ENCODE results near the gene SLC24A3. TPM values are rescaled to one million over a fixed set of nuclear protein-coding genes. Genes with fewer than 3 reads are reported as not detected.

SLC24A3 gene
- total and polyA plus RNA-seq, 2 of the 13 experiments (the other 11 are each of a cell fraction or from before 2014, with no cell fraction given), result not detected

GRCh38 chr20:19757487-19758132, 545.2 kb downstream of the SLC24A3 start (continued):
- TF ChIP-seq PLSCR1 (CRISPR knock-in tag; IDR thresholded peaks at IDR 0.05; ENCODE audit: borderline replicate concordance) (no peak), ZNF121 (CRISPR knock-in tag; IDR thresholded peaks at IDR 0.05) (no peak), ZNF709 (CRISPR knock-in tag; IDR thresholded peaks at IDR 0.05) (peak; percentile 78; the same call in 1 of the 2 replicates), MEIS2 (CRISPR knock-in tag; IDR thresholded peaks at IDR 0.05) (no peak; the same call in 1 of the 2 replicates), RBFOX2 (IDR thresholded peaks at IDR 0.05; ENCODE audit: low read depth, low read length) (peak; percentile 59), ZFY (CRISPR knock-in tag; IDR thresholded peaks at IDR 0.05) (peak; percentile 82), ZNF292 (CRISPR knock-in tag; IDR thresholded peaks at IDR 0.05; ENCODE audit: borderline replicate concordance, low read depth) (no peak), SIX1 (CRISPR knock-in tag; IDR thresholded peaks at IDR 0.05; ENCODE audit: borderline replicate concordance) (no peak), GMEB1 (CRISPR knock-in tag; IDR thresholded peaks at IDR 0.05; ENCODE audit: borderline replicate concordance) (0 out of 2 replicates have a peak, but pooled peaks have one; percentile 50), ZFP36L1 (CRISPR knock-in tag; IDR thresholded peaks at IDR 0.05) (peak; percentile 83; the same call in 1 of the 2 replicates), ZNF503 (CRISPR knock-in tag; IDR thresholded peaks at IDR 0.05) (peak; percentile 60; the same call in 1 of the 2 replicates), GZF1 (CRISPR knock-in tag; IDR thresholded peaks at IDR 0.05) (peak; percentile 83; the same call in 1 of the 2 replicates), NFYB (CRISPR knock-in tag; IDR thresholded peaks at IDR 0.05) (peak; percentile 30; the same call in 1 of the 2 replicates), TBL1XR1 (IDR thresholded peaks at IDR 0.05; ENCODE audit: borderline replicate concordance, low read length, partially characterized antibody) (no peak), ZNF678 (CRISPR knock-in tag; IDR thresholded peaks at IDR 0.05) (no peak), ZNF557 (CRISPR knock-in tag; IDR thresholded peaks at IDR 0.05) (no peak), KDM5A (IDR thresholded peaks at IDR 0.05; ENCODE audit: borderline replicate concordance, low read length) (no peak), ZSCAN29 (CRISPR knock-in tag; conservative IDR thresholded peaks at IDR 0.05) (0 out of 2 replicates have a peak, but pooled peaks have one; percentile 59), FOXK1 (CRISPR knock-in tag; IDR thresholded peaks at IDR 0.05; ENCODE audit: borderline replicate concordance, low read depth) (no peak), JUNB (CRISPR knock-in tag; IDR thresholded peaks at IDR 0.05; ENCODE audit: borderline replicate concordance) (no peak), ZNF337 (CRISPR knock-in tag; IDR thresholded peaks at IDR 0.05; ENCODE audit: borderline replicate concordance, low read depth) (no peak), STAT5B (CRISPR knock-in tag; IDR thresholded peaks at IDR 0.05) (no peak), AHR (CRISPR knock-in tag; IDR thresholded peaks at IDR 0.05) (no peak), BATF2 (CRISPR knock-in tag; IDR thresholded peaks at IDR 0.05) (no peak; the same call in 1 of the 2 replicates)
